ENCODE data around the gene ATAD3B. TPM values are rescaled to one million over a fixed set of nuclear protein-coding genes. Genes with fewer than 3 reads are reported as not detected.

The ATAD3B gene
- total RNA-seq: 10 to 100 TPM in 1 of 4 donors, 1 to 10 TPM in 3; 5.6 to 11.4 (median 8.8) TPM
- 8.3 TPM for polyA plus RNA-seq
- long read RNA-seq, donor 1, full-length matches to known transcripts: 2 of 10 reads
- long read RNA-seq, donor 1, partial matches to known transcripts: 1 of 10 reads
- long read RNA-seq, donor 1, other reads (novel, unspliced or antisense): 7 of 10 reads
- long read RNA-seq, donor 2, transcript ATAD3B-201 (16 exons, 2,448 nt): major isoform, 7 of 11 reads
- long read RNA-seq, donor 2, partial matches to known transcripts: 2 of 11 reads
- long read RNA-seq, donor 2, other reads (novel, unspliced or antisense): 2 of 11 reads
- long read RNA-seq, donor 3, partial matches to known transcripts: 6 of 14 reads
- long read RNA-seq, donor 3, other reads (novel, unspliced or antisense): 5 of 14 reads
- long read RNA-seq, donor 4, partial matches to known transcripts: 0 of 6 reads
- long read RNA-seq, donor 4, other reads (novel, unspliced or antisense): 5 of 6 reads

GRCh38 chr1:1471389-1472052 is at the start of gene ATAD3B:
TSS of gene ATAD3B (plus strand) at chr1:1471765. CDS start at chr1:1471885, 120 bp downstream.
- H3K27ac ChIP-seq (ENCODE audit: low read length): peak within 1 kb of the TSS; percentile 71
- H3K4me3 ChIP-seq (ENCODE audit: low read length): peak within 1 kb of the TSS; percentile 93
- H3K27me3 ChIP-seq (ENCODE audit: control insufficient read depth, insufficient read depth): no peaks in the 10 kb centered on the region
- ATAC-seq: peak; percentile 98
- under 1% methylated on average over 87 of the region's 87 CpGs for WGBS
- intact Hi-C loops (cut with DNase I): no loop called here
- DNase-seq: peak; percentile 88 to 98 (median 98)
- no peaks in the 10 kb centered on the region for H3K9me3 ChIP-seq (ENCODE audit: control insufficient read depth, low read length)
- peaks cover 3% of the 10 kb centered on the region for H3K4me1 ChIP-seq (ENCODE audit: control insufficient read depth, insufficient read depth, low read length)

GRCh38 chr1:1421907-1422464 is 49.6 kb upstream of the ATAD3B start:
- H3K27ac ChIP-seq (ENCODE audit: low read length): no peak overlapping the region
- DNase-seq: peak in 2 of 3 donors; percentile 35 to 50
- 77% methylated on average over 7 of the region's 7 CpGs for WGBS
- no peak overlapping the region for H3K4me3 ChIP-seq (ENCODE audit: low read length)
- no peaks in the 10 kb centered on the region for H3K27me3 ChIP-seq (ENCODE audit: control insufficient read depth, insufficient read depth)
- intact Hi-C loops (cut with DNase I): no loop called here
- H3K9me3 ChIP-seq (ENCODE audit: control insufficient read depth, low read length): no peaks in the 10 kb centered on the region
- no peak for ATAC-seq
- H3K4me1 ChIP-seq (ENCODE audit: control insufficient read depth, insufficient read depth, low read length): no peaks in the 10 kb centered on the region

GRCh38 chr1:1422465-1423244 is 48.9 kb upstream of the ATAD3B start:
- peak in 2 of 3 donors; percentile 30 to 50 for DNase-seq
- intact Hi-C loops (cut with DNase I): no loop called here
- Histone ChIP-seq H3K4me1 (ENCODE audit: control insufficient read depth, insufficient read depth, low read length) (no peaks in the 10 kb centered on the region), H3K9me3 (ENCODE audit: control insufficient read depth, low read length) (no peaks in the 10 kb centered on the region), H3K4me3 (ENCODE audit: low read length) (no peak overlapping the region), H3K27me3 (ENCODE audit: control insufficient read depth, insufficient read depth) (no peaks in the 10 kb centered on the region), H3K27ac (ENCODE audit: low read length) (peak overlapping the region; percentile 7)
- ATAC-seq: no peak
- WGBS: 48% methylated on average over 29 of the region's 29 CpGs

- intact Hi-C loops (cut with DNase I): no loop called here
- Histone ChIP-seq H3K4me1 (ENCODE audit: control insufficient read depth, insufficient read depth, low read length) (no peaks in the 10 kb centered on the region), H3K9me3 (ENCODE audit: control insufficient read depth, low read length) (no peaks in the 10 kb centered on the region), H3K27ac (ENCODE audit: low read length) (no peak overlapping the region), H3K4me3 (ENCODE audit: low read length) (no peak overlapping the region), H3K27me3 (ENCODE audit: control insufficient read depth, insufficient read depth) (no peaks in the 10 kb centered on the region)
- no peak for DNase-seq
- 74% methylated on average over 7 of the region's 7 CpGs for WGBS
- no peak for ATAC-seq
Measured at GRCh38 chr1:1423245-1423597, 48.3 kb upstream of the ATAD3B start.

- intact Hi-C loops (cut with DNase I): no loop called here
- 87% methylated on average over 15 of the region's 15 CpGs for WGBS
- H3K4me1 ChIP-seq (ENCODE audit: control insufficient read depth, insufficient read depth, low read length): no peaks in the 10 kb centered on the region
- H3K9me3 ChIP-seq (ENCODE audit: control insufficient read depth, low read length): no peaks in the 10 kb centered on the region
- no peaks in the 10 kb centered on the region for H3K27me3 ChIP-seq (ENCODE audit: control insufficient read depth, insufficient read depth)
- no peak overlapping the region for H3K27ac ChIP-seq (ENCODE audit: low read length)
- H3K4me3 ChIP-seq (ENCODE audit: low read length): no peak overlapping the region
- DNase-seq: peak in 2 of 3 donors; percentile 18 to 33
- no peak for ATAC-seq
Measured at GRCh38 chr1:1424707-1425106, 46.9 kb upstream of the ATAD3B start.

- no peak for ATAC-seq
- intact Hi-C loops (cut with DNase I): no loop called here
- H3K4me1 ChIP-seq (ENCODE audit: control insufficient read depth, insufficient read depth, low read length): no peaks in the 10 kb centered on the region
- no peaks in the 10 kb centered on the region for H3K27me3 ChIP-seq (ENCODE audit: control insufficient read depth, insufficient read depth)
- H3K4me3 ChIP-seq (ENCODE audit: low read length): no peak overlapping the region
- peak in 1 of 3 donors; percentile 40 for DNase-seq
- no peak overlapping the region for H3K27ac ChIP-seq (ENCODE audit: low read length)
- H3K9me3 ChIP-seq (ENCODE audit: control insufficient read depth, low read length): no peaks in the 10 kb centered on the region
- whole genome bisulfite sequencing: 71% methylated on average over 12 of the region's 12 CpGs
Measured at GRCh38 chr1:1425426-1425752, 46.2 kb upstream of the ATAD3B start.

GRCh38 chr1:1425753-1426495 is 45.6 kb upstream of the ATAD3B start:
- H3K4me1 ChIP-seq (ENCODE audit: control insufficient read depth, insufficient read depth, low read length): peaks cover 3% of the 10 kb centered on the region
- ATAC-seq: no peak
- no peaks in the 10 kb centered on the region for H3K27me3 ChIP-seq (ENCODE audit: control insufficient read depth, insufficient read depth)
- 59% methylated on average over 33 of the region's 33 CpGs for WGBS
- intact Hi-C loops (cut with DNase I): no loop called here
- H3K27ac ChIP-seq (ENCODE audit: low read length): no peak overlapping the region
- no peak overlapping the region for H3K4me3 ChIP-seq (ENCODE audit: low read length)
- DNase-seq: peak in 2 of 3 donors; percentile 41 to 59
- no peaks in the 10 kb centered on the region for H3K9me3 ChIP-seq (ENCODE audit: control insufficient read depth, low read length)

- intact Hi-C loops (cut with DNase I): no loop called here
- H3K27ac ChIP-seq (ENCODE audit: low read length): no peak overlapping the region
- DNase-seq (peak in 2 of 3 donors; percentile 16 to 55), ATAC-seq (no peak)
- H3K27me3 ChIP-seq (ENCODE audit: control insufficient read depth, insufficient read depth): no peaks in the 10 kb centered on the region
- WGBS: 47% methylated on average over 19 of the region's 19 CpGs
- H3K9me3 ChIP-seq (ENCODE audit: control insufficient read depth, low read length): no peaks in the 10 kb centered on the region
- H3K4me1 ChIP-seq (ENCODE audit: control insufficient read depth, insufficient read depth, low read length): peaks cover 3% of the 10 kb centered on the region
- H3K4me3 ChIP-seq (ENCODE audit: low read length): no peak overlapping the region
Measured at GRCh38 chr1:1426496-1427105, 45.0 kb upstream of the ATAD3B start.

GRCh38 chr1:1427106-1427819 is 44.3 kb upstream of the ATAD3B start:
- Histone ChIP-seq H3K4me1 (ENCODE audit: control insufficient read depth, insufficient read depth, low read length) (peaks cover 4% of the 10 kb centered on the region), H3K4me3 (ENCODE audit: low read length) (peak overlapping the region; percentile 74), H3K27me3 (ENCODE audit: control insufficient read depth, insufficient read depth) (no peaks in the 10 kb centered on the region), H3K9me3 (ENCODE audit: control insufficient read depth, low read length) (no peaks in the 10 kb centered on the region), H3K27ac (ENCODE audit: low read length) (no peak overlapping the region)
- intact Hi-C loops (cut with DNase I): no loop called here
- 15% methylated on average over 66 of the region's 66 CpGs for WGBS
- DNase-seq: peak; percentile 41 to 71 (median 63)
- ATAC-seq: peak in 1 of 2 donors; percentile 25

Data from right cardiac atrium (tissue), 5 donors.